Trophoblast cell (in vitro differentiated cells and primary cell): ENCODE measurements around the gene TENT5C.

ENCODE experiments used
- DNase-seq, 2 donors: peaks; one replicate each; pipeline ENCODE4 v3.0.0-alpha.2; 2016
- H2AFZ ChIP-seq: 2 replicates; pipeline ENCODE4 v1.6.1; 2013; ENCODE audit warnings: low read length, moderate library complexity, mild to moderate bottlenecking; ENCODE audit not compliant: insufficient read depth, poor library complexity
- H2AK5ac ChIP-seq: 2 replicates; pipeline ENCODE4 v1.6.1; 2013; ENCODE audit warnings: mild to moderate bottlenecking, low read length
- H2BK120ac ChIP-seq: 2 replicates; pipeline ENCODE4 v1.6.1; 2013; ENCODE audit warnings: low read length, mild to moderate bottlenecking, moderate library complexity; ENCODE audit not compliant: insufficient read depth, poor library complexity
- H2BK12ac ChIP-seq: 2 replicates; pipeline ENCODE4 v1.6.1; 2013; ENCODE audit warnings: mild to moderate bottlenecking, low read length, moderate library complexity
- H2BK5ac ChIP-seq: 2 replicates; pipeline ENCODE4 v1.6.1; 2013; ENCODE audit warnings: low read length, low read depth, moderate library complexity, mild to moderate bottlenecking; ENCODE audit not compliant: poor library complexity
- H3K14ac ChIP-seq: 2 replicates; pipeline ENCODE4 v1.6.1; 2013; ENCODE audit warnings: mild to moderate bottlenecking, low read length
- H3K18ac ChIP-seq: 2 replicates; pipeline ENCODE4 v1.6.1; 2013; ENCODE audit warnings: mild to moderate bottlenecking, low read length
- H3K23ac ChIP-seq: 2 replicates; pipeline ENCODE4 v1.6.1; 2013; ENCODE audit warnings: low read length
- H3K27ac ChIP-seq: 2 replicates; pipeline ENCODE4 v1.5.1; 2013; ENCODE audit warnings: low read depth, mild to moderate bottlenecking, inconsistent platforms, low read length, moderate library complexity
- H3K27me3 ChIP-seq: 2 replicates; pipeline ENCODE4 v1.6.1; 2013; ENCODE audit warnings: inconsistent platforms, mild to moderate bottlenecking, low read length, moderate library complexity; ENCODE audit not compliant: insufficient read depth
- H3K36me3 ChIP-seq, 2 experiments: 1 replicate in 1 of 2; 2 replicates in 1 of 2; pipeline ENCODE4 v1.6.1; 2013; ENCODE audit warnings: low read length in 2 of 2, mild to moderate bottlenecking in 2 of 2, moderate library complexity in 1 of 2; ENCODE audit not compliant: insufficient read depth in 2 of 2, control insufficient read depth in 1 of 2
- H3K4ac ChIP-seq: 2 replicates; pipeline ENCODE4 v1.6.1; 2013; ENCODE audit warnings: low read depth, mild to moderate bottlenecking, low read length, moderate library complexity
- H3K4me1 ChIP-seq, 2 experiments: 1 replicate in 1 of 2; 2 replicates in 1 of 2; pipeline ENCODE4 v1.6.1; 2013; ENCODE audit warnings: low read length in 2 of 2, mild to moderate bottlenecking in 2 of 2, moderate library complexity in 1 of 2; ENCODE audit not compliant: insufficient read depth in 2 of 2, control insufficient read depth in 1 of 2
- H3K4me2 ChIP-seq: 2 replicates; pipeline ENCODE4 v1.6.1; 2013; ENCODE audit warnings: inconsistent platforms, mild to moderate bottlenecking, low read length, moderate library complexity
- H3K4me3 ChIP-seq: 2 replicates; pipeline ENCODE4 v1.5.1; 2013; ENCODE audit warnings: mild to moderate bottlenecking, low read depth, low read length, inconsistent platforms
- H3K79me1 ChIP-seq: one replicate; pipeline ENCODE4 v1.6.1; 2013; ENCODE audit warnings: low read length
- H3K79me2 ChIP-seq: 2 replicates; pipeline ENCODE4 v1.6.1; 2013; ENCODE audit warnings: low read length, mild to moderate bottlenecking; ENCODE audit not compliant: control insufficient read depth, insufficient read depth, poor library complexity
- H3K9ac ChIP-seq: 2 replicates; pipeline ENCODE4 v1.6.1; 2013; ENCODE audit warnings: mild to moderate bottlenecking, low read length
- H3K9me3 ChIP-seq: 2 replicates; pipeline ENCODE4 v1.6.1; 2013; ENCODE audit warnings: low read depth, mild to moderate bottlenecking, control low read depth, inconsistent platforms, low read length; ENCODE audit not compliant: insufficient read depth
- H4K12ac ChIP-seq: 2 replicates; pipeline ENCODE4 v1.6.1; 2013; ENCODE audit warnings: low read depth, mild to moderate bottlenecking, low read length, moderate library complexity
- H4K8ac ChIP-seq: 2 replicates; pipeline ENCODE4 v1.6.1; 2013; ENCODE audit warnings: low read depth, mild to moderate bottlenecking, low read length, moderate library complexity
- H4K91ac ChIP-seq: one replicate; pipeline ENCODE4 v1.6.1; 2013; ENCODE audit warnings: low read depth, mild to moderate bottlenecking, low read length, moderate library complexity
- WGBS: extraction: QIAGEN DNeasy Blood & Tissue Kit; methylation state at CpG from one replicate; pipeline ENCODE4 v1.1.7; 2013; ENCODE audit warnings: missing lambda C conversion rate; ENCODE audit not compliant: insufficient read length, insufficient coverage; ENCODE audit errors: extremely low coverage; 5-methylcytosine and 5-hydroxymethylcytosine counted together

The TENT5C gene

GRCh38 chr1:117608115-117608615, 2.3 kb downstream of the TENT5C start:
- Histone ChIP-seq H4K8ac (no peak overlapping the region), H2BK12ac (no peak overlapping the region), H3K36me3 (no peaks in the 10 kb centered on the region), H3K9me3 (no peaks in the 10 kb centered on the region), H3K79me2 (no peaks in the 10 kb centered on the region), H3K4ac (no peak overlapping the region), H2AK5ac (no peak overlapping the region), H3K4me1 (peaks cover 10 to 15% of the 10 kb centered on the region in 2 experiments), H3K18ac (no peak overlapping the region), H2BK120ac (no peak overlapping the region), H3K23ac (no peak overlapping the region), H4K12ac (no peak overlapping the region), H3K4me2 (no peak overlapping the region), H3K27me3 (peaks cover 4% of the 10 kb centered on the region), H2AFZ (no peak overlapping the region), H3K79me1 (no peaks in the 10 kb centered on the region), H3K9ac (no peak overlapping the region), H3K14ac (no peak overlapping the region), H4K91ac (no peak overlapping the region), H2BK5ac (no peak overlapping the region), H3K27ac (no peak overlapping the region), H3K4me3 (no peak overlapping the region)
- whole genome bisulfite sequencing: no CpG with 5 or more reads among the region's 7 CpGs
- no peak for DNase-seq

DNA sequence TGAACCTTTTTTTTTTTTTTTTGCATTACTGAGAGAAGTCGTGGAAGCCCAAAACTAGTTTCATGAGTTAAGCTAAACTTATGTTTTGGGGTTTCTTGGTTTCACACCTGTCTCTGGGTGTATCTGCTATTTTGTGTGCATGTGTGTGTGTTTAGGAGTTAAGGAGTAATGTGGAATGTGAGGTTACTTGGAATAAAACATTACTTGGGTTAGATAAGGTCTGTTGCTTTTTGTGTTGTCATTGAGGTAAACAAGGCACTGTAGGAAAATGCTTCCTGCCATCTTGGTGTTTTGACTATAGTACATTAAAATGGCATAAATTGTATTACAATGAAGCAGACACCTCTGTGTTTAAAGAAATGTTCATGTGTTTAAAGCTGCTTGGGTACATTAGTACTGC, 2.9 kb downstream of the TENT5C start:
- no peak overlapping the region for H3K9ac ChIP-seq
- H2BK12ac ChIP-seq: no peak overlapping the region
- H3K4ac ChIP-seq: no peak overlapping the region
- no peak for DNase-seq
- no peaks in the 10 kb centered on the region for H3K9me3 ChIP-seq
- no peak overlapping the region for H3K4me2 ChIP-seq
- WGBS: no CpG with 5 or more reads among the region's 1 CpG
- H2BK5ac ChIP-seq: no peak overlapping the region
- no peak overlapping the region for H3K4me3 ChIP-seq
- no peak overlapping the region for H4K12ac ChIP-seq
- no peak overlapping the region for H3K23ac ChIP-seq
- H3K14ac ChIP-seq: no peak overlapping the region
- H3K18ac ChIP-seq: no peak overlapping the region
- H3K36me3 ChIP-seq: no peaks in the 10 kb centered on the region
- H3K27me3 ChIP-seq: peaks cover 4% of the 10 kb centered on the region
- no peaks in the 10 kb centered on the region for H3K79me2 ChIP-seq
- peaks cover 12 to 17% of the 10 kb centered on the region in 2 experiments for H3K4me1 ChIP-seq
- no peaks in the 10 kb centered on the region for H3K79me1 ChIP-seq
- no peak overlapping the region for H4K8ac ChIP-seq
- no peak overlapping the region for H2BK120ac ChIP-seq
- H4K91ac ChIP-seq: no peak overlapping the region
- no peak overlapping the region for H2AFZ ChIP-seq
- H2AK5ac ChIP-seq: no peak overlapping the region
- no peak overlapping the region for H3K27ac ChIP-seq

GRCh38 chr1:117609471-117609911, 3.6 kb downstream of the TENT5C start:
- H3K4me3 ChIP-seq: no peak overlapping the region

GRCh38 chr1:117610036-117610435, 4.2 kb downstream of the TENT5C start:
- Histone ChIP-seq H3K14ac (no peak overlapping the region), H2AFZ (no peak overlapping the region), H3K18ac (no peak overlapping the region), H2BK5ac (no peak overlapping the region), H3K79me2 (no peaks in the 10 kb centered on the region), H3K4me3 (no peak overlapping the region), H2AK5ac (no peak overlapping the region), H3K4ac (no peak overlapping the region), H2BK120ac (no peak overlapping the region), H3K9ac (no peak overlapping the region), H4K8ac (no peak overlapping the region), H4K91ac (no peak overlapping the region), H3K9me3 (no peaks in the 10 kb centered on the region), H3K4me2 (no peak overlapping the region), H3K27me3 (peaks cover 4% of the 10 kb centered on the region), H4K12ac (no peak overlapping the region), H3K27ac (no peak overlapping the region), H3K23ac (no peak overlapping the region), H3K36me3 (no peaks in the 10 kb centered on the region), H2BK12ac (no peak overlapping the region), H3K4me1 (peaks cover 19 to 23% of the 10 kb centered on the region in 2 experiments), H3K79me1 (no peaks in the 10 kb centered on the region)
- WGBS: no CpG with 5 or more reads among the region's 4 CpGs
- no peak for DNase-seq

More at GRCh38 chr1:117609471-117609911, 3.6 kb downstream of the TENT5C start:
- Histone ChIP-seq H3K23ac (no peak overlapping the region), H2BK5ac (no peak overlapping the region), H3K4me2 (no peak overlapping the region), H3K18ac (no peak overlapping the region), H3K9me3 (no peaks in the 10 kb centered on the region), H3K79me1 (no peaks in the 10 kb centered on the region), H3K4ac (no peak overlapping the region), H3K79me2 (no peaks in the 10 kb centered on the region), H2BK12ac (no peak overlapping the region), H3K4me1 (peaks cover 19 to 23% of the 10 kb centered on the region in 2 experiments), H3K27ac (no peak overlapping the region), H4K12ac (no peak overlapping the region), H2AFZ (no peak overlapping the region), H3K9ac (no peak overlapping the region), H3K27me3 (peaks cover 4% of the 10 kb centered on the region), H3K36me3 (no peaks in the 10 kb centered on the region), H4K8ac (no peak overlapping the region), H3K14ac (no peak overlapping the region), H2BK120ac (no peak overlapping the region), H2AK5ac (no peak overlapping the region), H4K91ac (no peak overlapping the region)
- no CpG with 5 or more reads among the region's 12 CpGs for WGBS
- no peak for DNase-seq
